K562 (cell line): Measurements from ENCODE around the gene ZNF502. TPM values are rescaled to one million over a fixed set of nuclear protein-coding genes. Genes with fewer than 3 reads are reported as not detected.

Source experiments
- ATAC-seq: fragments of 200-7000 bp; cut with Tn5 transposase; 3 replicates; pipeline ENCODE4 v1.9.1; 2020; ENCODE audit warnings: moderate library complexity
- BruUV-seq: library from RNA; stranded (reverse); fragments of 400-500 nt; replicated peaks from 2 replicates; lab custom pipeline; 2021; lab: Mats Ljungman, UMichigan
- CTCF ChIA-PET: fragments of 300-600 bp; formaldehyde crosslinking; extraction: SDS; loops from one replicate; lab custom pipeline; 2021; ENCODE audit warnings: low intra/inter-chr PET ratio; lab: Yijun Ruan, JAX
- POLR2A ChIA-PET: fragments of 300-600, 350-650 bp; sonication (Branson Sonifier 250); formaldehyde crosslinking; extraction: SDS; loops from one replicate; lab custom pipeline; 2021; ENCODE audit warnings: antibody characterized with exemption, inconsistent platforms; lab: Yijun Ruan, JAX
- DNase-seq, 4 experiments: peaks; one replicate each; pipeline versions ENCODE4 v3.0.0 to v3.0.0-alpha.2; 2011 to 2018; ENCODE audit warnings: low spot score in 3 of 4, mixed read lengths in 3 of 4; ENCODE audit errors: extremely low read depth in 1 of 4
- FAIRE-seq: peaks from 2 replicates; lab custom pipeline; 2011; peaks lifted over from hg19 to GRCh38; lab: Jason Lieb, UNC
- H2AFZ ChIP-seq: 2 replicates; pipeline ENCODE4 v1.6.0; 2011; ENCODE audit warnings: low read depth, low read length, control low read depth, inconsistent platforms
- H3K27ac ChIP-seq: fragments of 200-600 bp; 3 replicates; pipeline ENCODE4 v1.8.0; 2011; ENCODE audit warnings: low read depth, mild to moderate bottlenecking, control low read depth, inconsistent platforms, low read length, moderate library complexity, mixed read lengths; ENCODE audit errors: extremely low read depth
- H3K27me3 ChIP-seq, 2 experiments: fragments of 300-600 bp in 1 of 2; 2 replicates in 1 of 2; 3 replicates in 1 of 2; pipeline versions ENCODE4 v1.6.0 to v1.8.0; 2011; ENCODE audit warnings: inconsistent platforms in 2 of 2, low read length in 2 of 2, mild to moderate bottlenecking in 1 of 2, mixed read lengths in 1 of 2, moderate library complexity in 1 of 2; ENCODE audit not compliant: control insufficient read depth in 2 of 2, insufficient read depth in 2 of 2
- H3K36me3 ChIP-seq: fragments of 300-600 bp; 3 replicates; pipeline ENCODE4 v1.8.0; 2011; ENCODE audit warnings: mild to moderate bottlenecking, low read length, inconsistent platforms; ENCODE audit not compliant: control insufficient read depth, insufficient read depth
- H3K4me1 ChIP-seq, 2 experiments: fragments of 200-600 bp in 1 of 2; replicated peaks in 1 of 2; 2 replicates in 1 of 2; 3 replicates in 1 of 2; pipeline versions ENCODE4 v1.5.1 to v1.8.0; 2011; ENCODE audit warnings: inconsistent platforms in 2 of 2, low read length in 2 of 2, mild to moderate bottlenecking in 1 of 2, mixed read lengths in 1 of 2, moderate library complexity in 1 of 2; ENCODE audit not compliant: control insufficient read depth in 2 of 2, insufficient read depth in 2 of 2
- H3K4me2 ChIP-seq: 2 replicates; pipeline ENCODE4 v1.6.1; 2011; ENCODE audit warnings: low read length, control low read depth, inconsistent platforms, mixed read lengths; ENCODE audit not compliant: insufficient read depth
- H3K4me3 ChIP-seq: fragments of 200-600 bp; sonication (generic), shearing (Covaris generic); 2 replicates; pipeline ENCODE4 v1.5.1; 2016; ENCODE audit warnings: control low read depth, inconsistent platforms
- H3K79me2 ChIP-seq: fragments of 200-600 bp; 3 replicates; pipeline ENCODE4 v1.8.0; 2011; ENCODE audit warnings: low read length, inconsistent platforms; ENCODE audit not compliant: control insufficient read depth, insufficient read depth
- H3K9ac ChIP-seq, 2 experiments: 2 replicates each; pipeline versions ENCODE4 v1.6.0 to v1.6.1; 2011; ENCODE audit warnings: low read depth in 2 of 2, low read length in 2 of 2, control low read depth in 1 of 2, inconsistent platforms in 1 of 2, mild to moderate bottlenecking in 1 of 2, mixed read lengths in 1 of 2; ENCODE audit not compliant: insufficient read depth in 1 of 2
- H3K9me1 ChIP-seq: one replicate; pipeline ENCODE4 v1.6.0; 2011; ENCODE audit warnings: inconsistent platforms, mild to moderate bottlenecking, low read length, moderate library complexity; ENCODE audit not compliant: control insufficient read depth, insufficient read depth
- H3K9me3 ChIP-seq: replicated peaks from 2 replicates; pipeline ENCODE4 v1.5.1; 2011; ENCODE audit warnings: low read depth, low read length, inconsistent platforms; ENCODE audit not compliant: control insufficient read depth, insufficient read depth
- H4K20me1 ChIP-seq: replicated peaks from 2 replicates; pipeline ENCODE4 v1.6.1; 2011; ENCODE audit warnings: low read length, inconsistent platforms, mixed read lengths; ENCODE audit not compliant: control insufficient read depth, insufficient read depth
- DNMT1 ChIP-seq: fragments of 450-650 bp; IDR thresholded peaks from 2 replicates; pipeline ENCODE4 v1.6.1; 2016; ENCODE audit warnings: antibody characterized with exemption, mild to moderate bottlenecking
- EGR1 ChIP-seq: fragments of 450-650 bp; conservative IDR thresholded peaks from 2 replicates; pipeline ENCODE4 v1.6.1; 2017; ENCODE audit warnings: mild to moderate bottlenecking
- KAT8 ChIP-seq: fragments of 450-650 bp; IDR thresholded peaks from 2 replicates; pipeline ENCODE4 v1.6.1; 2016; ENCODE audit warnings: low read depth, mild to moderate bottlenecking
- POLR2G ChIP-seq: fragments of 200-400 bp; formaldehyde crosslinking; IDR thresholded peaks from 2 replicates; pipeline ENCODE4 v1.6.1; 2017; ENCODE audit warnings: low read depth, mild to moderate bottlenecking, antibody characterized with exemption, low read length, moderate library complexity
- RBBP5 ChIP-seq: fragments of 200-600 bp; sonication (generic); IDR thresholded peaks from 2 replicates; pipeline ENCODE4 v1.6.1; 2012; ENCODE audit warnings: borderline replicate concordance, mild to moderate bottlenecking, low read length, control low read depth, inconsistent platforms; ENCODE audit not compliant: insufficient read depth, poor library complexity, severe bottlenecking
- ZBTB7A ChIP-seq: IDR thresholded peaks from 2 replicates; pipeline ENCODE4 v1.6.1; 2011; ENCODE audit warnings: low read depth, mild to moderate bottlenecking, low read length, moderate library complexity, borderline replicate concordance; ENCODE audit not compliant: control insufficient read depth
- WGBS: fragments of 100-300 bp; shearing (Covaris generic); methylation state at CpG from one replicate; pipeline ENCODE4 v1.1.6; 2016; ENCODE audit warnings: low coverage, mixed read lengths; ENCODE audit not compliant: insufficient coverage; ENCODE audit errors: missing lambda C conversion rate; 5-methylcytosine and 5-hydroxymethylcytosine counted together
- in situ Hi-C: fragments of 300-500 bp; cut with MboI; formaldehyde crosslinking; loops from 4 replicates; pipeline ENCODE4 v1.15.0; 2018; ENCODE audit warnings: inconsistent platforms, mixed read lengths
- intact Hi-C: fragments of 100-400 bp; cut with micrococcal nuclease; formaldehyde crosslinking; loops from 2 replicates; pipeline ENCODE4 v1.14.2; 2022
- polyA plus RNA-seq, 8 experiments: library from polyadenylated mRNA; depleted of rRNA in 4 of 8; stranded (reverse) in 5 of 8; unstranded in 3 of 8; fragments of >200 nt; fragmentation: Nextera tagmentation in 2 of 8; fragmentation: Illumina TruSeq in 1 of 8; extraction: Ambion mirVana in 2 of 8; extraction: Trizol in 1 of 8; gene quantifications; 2 replicates each; pipeline versions ENCODE4 v1.2.1 to v1.2.3, GENCODE V29; 2011 to 2014; ENCODE audit warnings: inconsistent platforms in 1 of 8, missing spikeins in 1 of 8
- total RNA-seq, 7 experiments: library from RNA; depleted of rRNA in 6 of 7; stranded (reverse); fragments of >200 nt in 6 of 7; fragmentation: Illumina TruSeq in 2 of 7; extraction: Trizol in 2 of 7; gene quantifications; 2 replicates each; pipeline versions ENCODE4 v1.2.1 to v1.2.3, GENCODE V29; 2011 to 2021; ENCODE audit warnings: low replicate concordance in 1 of 7
- TF ChIP-seq, protein P1 (sequence below): fragments of 450-650 bp; formaldehyde crosslinking; IDR thresholded peaks from 2 replicates; pipeline ENCODE4 v1.4.0; 2020; ENCODE audit warnings: mild to moderate bottlenecking, mixed read lengths
- TF ChIP-seq, protein P2 (sequence below): fragments of 250-450 bp; sonication (Bioruptor Pico); IDR thresholded peaks from 2 replicates; pipeline ENCODE4 v1.5.0; 2021
- TF ChIP-seq, protein P3 (sequence below): fragments of 450-650 bp; conservative IDR thresholded peaks from 2 replicates; pipeline ENCODE4 v1.6.1; 2016; ENCODE audit warnings: missing genetic modification characterization, low read depth, mild to moderate bottlenecking, control low read depth, missing compliant biosample characterization

ZNF502 gene
- total and polyA plus RNA-seq, 9 of the 15 experiments (the other 6 are each of a cell fraction or from before 2014, with no cell fraction given): 0.38 to 0.98 (median 0.67) TPM

DNA sequence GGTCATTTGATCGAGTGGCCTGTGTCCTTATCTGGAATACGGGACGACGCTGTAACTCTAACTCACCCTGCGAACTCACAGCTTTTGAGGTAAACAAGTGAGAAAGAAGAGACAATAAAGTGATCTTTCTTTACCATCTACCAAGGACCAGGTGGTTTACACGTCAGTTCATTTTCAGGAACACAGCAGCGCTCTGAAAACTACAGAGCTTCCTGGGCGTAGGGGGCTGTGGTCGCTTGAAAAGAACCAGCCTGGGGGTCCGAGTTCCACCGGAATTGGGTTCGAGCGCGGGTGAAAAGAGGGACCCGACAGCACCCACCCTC, 48.6 kb downstream of the ZNF502 start:
- peak overlapping the region; percentile 85 for H3K27ac ChIP-seq
- WGBS: 2% methylated on average over 15 of the region's 15 CpGs

DNA sequence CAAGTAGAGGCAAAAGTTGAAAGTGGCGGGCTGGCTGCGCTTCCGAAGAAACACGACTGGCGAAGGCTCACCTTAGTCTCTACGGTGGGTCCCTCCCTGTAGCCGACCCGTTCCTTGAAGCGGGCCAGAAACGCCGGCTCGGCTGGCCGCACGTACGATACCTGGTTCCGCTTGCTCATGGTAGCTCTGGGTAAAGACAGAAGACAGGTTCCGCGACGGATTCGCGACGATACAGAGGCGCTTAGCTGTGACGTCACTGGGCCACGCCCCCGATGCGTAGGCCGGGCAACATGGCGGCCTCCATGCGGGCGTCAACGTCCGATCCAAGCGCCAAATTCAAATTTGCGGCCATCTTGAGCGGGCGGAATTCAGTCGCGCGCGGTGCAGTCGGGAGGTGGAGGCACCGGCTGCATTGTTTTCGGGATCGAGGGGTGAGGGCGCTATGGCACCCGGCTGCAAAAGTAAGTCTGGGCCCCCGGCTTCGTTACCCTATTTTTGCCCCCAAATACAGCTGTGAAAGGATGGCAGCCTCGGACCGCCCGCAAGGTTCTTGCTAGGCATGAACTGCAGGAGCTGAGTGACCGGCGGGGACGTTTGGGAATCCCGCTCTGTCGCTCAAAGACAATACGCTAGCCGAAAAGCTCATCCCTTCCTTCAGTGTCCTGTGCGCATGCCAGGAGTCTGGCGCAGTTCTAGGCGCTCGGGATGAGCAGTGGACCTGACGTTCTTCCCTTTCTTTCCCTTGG, 49.1 kb downstream of the ZNF502 start, which contains the start of the genes KIAA1143 and KIF15:
Gene KIAA1143 (minus strand): TSS at position 196 of the 746 bp plus-strand sequence. CDS start 17 bp downstream, at position 179.
Gene KIF15 (plus strand): TSS at position 371 of the 746 bp plus-strand sequence. CDS start 72 bp downstream, at position 443.
- CTCF ChIA-PET: no interaction called here
- Histone ChIP-seq H3K4me3 (peak within 1 kb of the TSS; percentile 83), H3K9me3 (peaks cover 37% of the 10 kb centered on the region), H3K9me1 (no peaks in the 10 kb centered on the region), H3K4me2 (peak within 1 kb of the TSS; percentile 100), H3K4me1 (peaks cover 0 to 4% of the 10 kb centered on the region in 2 experiments; a peak in 3 of 5 replicates), H3K27me3 (no peaks in the 10 kb centered on the region), H3K9ac (peak within 1 kb of the TSS; percentile 95 to 97), H3K79me2 (peaks cover 95% of the 10 kb centered on the region), H2AFZ (peak within 1 kb of the TSS; percentile 89), H3K36me3 (peaks cover 56% of the 10 kb centered on the region), H4K20me1 (no peaks in the 10 kb centered on the region), H3K27ac (peak within 1 kb of the TSS; percentile 85)
- ATAC-seq: peak; percentile 97
- intact Hi-C loops: loop anchor here (5.0 kb wide), 1 partner anchor 216 kb away; the partner anchor contains the start of genes EXOSC7 and ZDHHC3
- in situ Hi-C loops: no loop called here
- POLR2A ChIA-PET: interaction anchor here (0.5 to 2.7 kb wide), 26 partner anchors 8 to 1135 kb away, joined by 3 to 13 read pairs (median 4); partner anchors contain the start of genes ZNF197 and ZNF501
- FAIRE-seq: peak; percentile 93
- DNase-seq: peak; percentile 93 to 100 (median 96)
- under 1% methylated on average over 62 of the region's 64 CpGs for WGBS
- BruUV-seq: TSS peak; percentile 83
- TF ChIP-seq RBBP5 (peak; percentile 92), POLR2G (peak; percentile 100), EGR1 (peak; percentile 97), DNMT1 (no peak)
- TF ChIP-seq, protein P1, sequence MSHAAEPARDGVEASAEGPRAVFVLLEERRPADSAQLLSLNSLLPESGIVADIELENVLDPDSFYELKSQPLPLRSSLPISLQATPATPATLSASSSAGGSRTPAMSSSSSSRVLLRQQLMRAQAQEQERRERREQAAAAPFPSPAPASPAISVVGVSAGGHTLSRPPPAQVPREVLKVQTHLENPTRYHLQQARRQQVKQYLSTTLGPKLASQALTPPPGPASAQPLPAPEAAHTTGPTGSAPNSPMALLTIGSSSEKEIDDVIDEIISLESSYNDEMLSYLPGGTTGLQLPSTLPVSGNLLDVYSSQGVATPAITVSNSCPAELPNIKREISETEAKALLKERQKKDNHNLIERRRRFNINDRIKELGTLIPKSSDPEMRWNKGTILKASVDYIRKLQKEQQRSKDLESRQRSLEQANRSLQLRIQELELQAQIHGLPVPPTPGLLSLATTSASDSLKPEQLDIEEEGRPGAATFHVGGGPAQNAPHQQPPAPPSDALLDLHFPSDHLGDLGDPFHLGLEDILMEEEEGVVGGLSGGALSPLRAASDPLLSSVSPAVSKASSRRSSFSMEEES (CRISPR knock-in tag): no peak
- TF ChIP-seq, protein P2, sequence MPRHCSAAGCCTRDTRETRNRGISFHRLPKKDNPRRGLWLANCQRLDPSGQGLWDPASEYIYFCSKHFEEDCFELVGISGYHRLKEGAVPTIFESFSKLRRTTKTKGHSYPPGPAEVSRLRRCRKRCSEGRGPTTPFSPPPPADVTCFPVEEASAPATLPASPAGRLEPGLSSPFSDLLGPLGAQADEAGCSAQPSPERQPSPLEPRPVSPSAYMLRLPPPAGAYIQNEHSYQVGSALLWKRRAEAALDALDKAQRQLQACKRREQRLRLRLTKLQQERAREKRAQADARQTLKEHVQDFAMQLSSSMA (CRISPR knock-in tag): no peak
- TF ChIP-seq, protein P3, sequence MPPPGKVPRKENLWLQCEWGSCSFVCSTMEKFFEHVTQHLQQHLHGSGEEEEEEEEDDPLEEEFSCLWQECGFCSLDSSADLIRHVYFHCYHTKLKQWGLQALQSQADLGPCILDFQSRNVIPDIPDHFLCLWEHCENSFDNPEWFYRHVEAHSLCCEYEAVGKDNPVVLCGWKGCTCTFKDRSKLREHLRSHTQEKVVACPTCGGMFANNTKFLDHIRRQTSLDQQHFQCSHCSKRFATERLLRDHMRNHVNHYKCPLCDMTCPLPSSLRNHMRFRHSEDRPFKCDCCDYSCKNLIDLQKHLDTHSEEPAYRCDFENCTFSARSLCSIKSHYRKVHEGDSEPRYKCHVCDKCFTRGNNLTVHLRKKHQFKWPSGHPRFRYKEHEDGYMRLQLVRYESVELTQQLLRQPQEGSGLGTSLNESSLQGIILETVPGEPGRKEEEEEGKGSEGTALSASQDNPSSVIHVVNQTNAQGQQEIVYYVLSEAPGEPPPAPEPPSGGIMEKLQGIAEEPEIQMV (tag): peak; percentile 53; the same call in 1 of the 2 replicates

More for the DNA sequence above, 48.6 kb downstream of the ZNF502 start:
- ChIA-PET POLR2A (interaction anchor here (0.6 to 2.7 kb wide), 15 partner anchors 9 to 250 kb away, joined by 3 to 7 read pairs (median 4); partner anchors contain the start of genes ZNF197 and ZNF501), CTCF (no interaction called here)
- H3K4me2 ChIP-seq: peak overlapping the region; percentile 100
- H3K9me3 ChIP-seq: peaks cover 32% of the 10 kb centered on the region
- FAIRE-seq (no peak), DNase-seq (peak in 3 of 4 experiments; percentile 23 to 34 (median 31)), ATAC-seq (peak; percentile 6)
- in situ Hi-C loops: no loop called here
- H3K4me3 ChIP-seq: peak overlapping the region; percentile 83
- H3K27me3 ChIP-seq: no peaks in the 10 kb centered on the region
- TF ChIP-seq ZBTB7A: peak; percentile 13; the same call in 1 of the 2 replicates
- TF ChIP-seq KAT8: no peak
- no peaks in the 10 kb centered on the region for H4K20me1 ChIP-seq
- TSS peak; percentile 48 for BruUV-seq
- no peaks in the 10 kb centered on the region for H3K9me1 ChIP-seq
- H3K79me2 ChIP-seq: peaks cover 95% of the 10 kb centered on the region
- H2AFZ ChIP-seq: peak overlapping the region; percentile 89
- intact Hi-C loops: loop anchor here (5.0 kb wide), 1 partner anchor 216 kb away; the partner anchor contains the start of genes EXOSC7 and ZDHHC3
- H3K36me3 ChIP-seq: peaks cover 56% of the 10 kb centered on the region
- H3K9ac ChIP-seq: peak overlapping the region; percentile 95 to 97
- peaks cover 0 to 4% of the 10 kb centered on the region in 2 experiments; a peak in 3 of 5 replicates for H3K4me1 ChIP-seq
